HG02973 (cell line): ENCODE results near the gene THSD8.
A peak's percentile ranks its signal among the peaks of the same experiment; 100 is the strongest.

Source experiments
- ATAC-seq: cut with Tn5 transposase; IDR thresholded peaks from one replicate; pipeline ENCODE4 v1.9.1; 2021; ENCODE audit warnings: moderate library complexity; ENCODE audit not compliant: unreplicated experiment

The THSD8 gene

DNA sequence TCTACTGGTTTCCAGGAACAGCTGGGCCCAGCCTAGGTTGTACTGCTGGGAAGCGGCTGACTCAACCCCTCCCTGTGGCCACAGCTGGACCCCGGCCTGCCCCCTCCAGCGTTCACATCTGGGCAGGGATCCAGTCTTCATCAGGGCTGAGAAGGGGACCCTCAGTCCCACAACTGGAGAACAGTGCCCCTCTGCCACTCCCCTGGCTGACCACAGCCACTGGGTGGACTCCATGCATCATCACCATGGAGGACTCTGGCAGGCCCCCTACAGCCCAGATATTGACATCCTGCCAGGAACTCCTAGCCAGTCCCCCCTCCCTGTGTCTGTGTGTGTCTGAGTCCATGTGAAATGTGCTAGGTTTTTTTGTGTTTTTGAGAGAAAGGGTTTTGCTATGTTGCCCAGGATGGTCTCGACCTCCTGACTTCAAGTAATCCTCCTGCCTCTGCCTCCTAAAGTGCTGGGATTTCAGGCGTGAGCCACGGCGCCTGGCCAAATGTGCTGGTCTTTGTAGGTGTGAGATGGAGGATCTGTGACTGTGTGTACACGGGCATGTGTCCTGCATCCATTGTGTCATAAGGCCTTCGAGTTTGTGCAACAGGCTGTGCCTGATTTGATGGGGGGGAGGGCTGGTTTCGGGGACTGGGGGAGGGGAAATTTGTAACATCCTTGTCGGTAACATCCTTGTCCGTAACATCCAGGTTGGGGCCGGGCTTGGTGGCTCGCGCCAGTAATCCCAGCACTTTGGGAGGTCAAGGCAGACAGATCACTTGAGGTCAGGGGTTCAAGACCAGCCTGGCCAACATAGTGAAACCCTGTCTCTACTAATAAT is 22.5 kb upstream of the THSD8 start:
- ATAC-seq = no peak

DNA sequence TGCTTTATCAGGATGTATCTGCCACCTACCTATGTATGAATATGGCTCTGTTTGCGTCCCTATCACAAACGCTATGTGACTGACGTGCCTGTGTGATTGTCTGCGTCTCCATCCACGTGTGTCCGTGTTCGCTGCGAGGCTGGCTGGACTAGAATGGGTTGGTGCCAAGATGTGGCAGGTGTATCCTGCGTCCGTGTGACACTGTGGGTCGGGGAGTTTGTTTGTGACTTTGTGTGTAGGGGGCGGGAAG is 19.8 kb upstream of the THSD8 start:
- ATAC-seq = peak; percentile 22

DNA sequence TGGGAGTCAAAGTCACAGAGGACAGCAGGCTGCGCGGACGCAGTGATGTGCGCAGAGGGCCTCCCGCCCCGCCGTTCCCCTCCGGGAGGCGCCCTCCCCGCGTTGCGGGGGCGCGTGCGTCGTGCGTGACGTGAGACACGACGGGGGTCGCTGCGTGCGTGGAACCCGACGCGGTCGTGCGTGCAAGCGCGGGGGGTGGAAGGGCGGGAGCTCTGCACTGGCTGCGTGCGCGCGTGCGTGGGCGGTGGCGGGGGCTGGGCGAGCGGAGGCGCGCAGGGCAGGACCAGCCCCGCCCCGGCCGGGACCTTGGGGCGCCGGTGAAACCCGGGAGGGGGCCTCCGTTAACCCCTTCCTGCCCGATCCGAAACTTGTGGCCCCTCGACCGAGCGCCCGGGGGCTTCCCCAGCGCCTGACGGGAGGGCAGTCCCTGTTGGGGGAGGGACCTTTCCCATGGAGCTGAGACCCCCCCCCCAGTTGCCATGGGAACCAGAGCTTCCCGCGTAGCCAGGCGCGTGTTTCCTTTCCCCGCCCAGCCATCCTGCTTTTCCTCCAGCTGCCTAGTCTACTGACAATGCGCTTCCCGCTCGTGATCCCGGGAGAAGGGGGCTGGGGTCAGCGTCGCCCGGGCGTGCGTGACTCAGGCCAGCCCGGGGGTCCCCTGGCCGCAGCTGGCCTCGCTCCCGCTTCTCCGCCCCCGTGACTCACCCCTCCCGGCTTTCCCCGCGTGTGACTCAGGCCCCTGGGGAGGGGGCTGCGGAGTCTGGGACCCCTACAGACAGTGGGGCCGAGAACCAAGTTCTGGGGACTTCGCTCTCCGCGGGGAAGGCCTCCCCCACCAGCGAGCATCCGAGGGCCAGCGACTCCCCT is 19.2 kb upstream of the THSD8 start:
- ATAC-seq = peak; percentile 31

DNA sequence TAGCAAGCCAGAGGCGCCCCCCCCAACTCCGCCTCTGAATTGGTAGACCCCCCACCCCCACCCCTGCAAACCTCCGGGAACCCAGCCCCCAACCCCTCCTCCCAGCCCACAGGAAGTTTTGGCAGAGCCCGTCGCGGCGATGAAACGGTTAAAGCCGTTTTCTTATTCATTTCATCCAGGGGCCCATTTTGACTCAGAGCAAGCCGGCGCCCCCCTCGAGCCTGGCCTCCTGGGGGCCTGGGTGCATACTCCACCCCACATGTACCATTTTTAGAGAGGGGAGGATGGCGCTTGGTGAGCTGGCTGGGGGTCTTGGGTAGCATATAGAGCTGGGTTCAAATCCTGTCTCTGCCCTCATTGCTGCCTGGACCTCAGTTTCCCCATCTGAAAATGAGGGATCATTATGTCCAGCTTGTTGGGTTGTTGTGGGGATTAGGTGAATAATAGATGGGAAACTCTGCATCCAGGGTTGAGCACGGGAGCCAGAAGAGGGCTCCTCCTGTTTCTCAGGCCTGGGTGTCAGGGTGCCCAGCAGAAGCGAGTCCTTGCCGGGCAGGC is 18.5 kb upstream of the THSD8 start:
- no peak for ATAC-seq

DNA sequence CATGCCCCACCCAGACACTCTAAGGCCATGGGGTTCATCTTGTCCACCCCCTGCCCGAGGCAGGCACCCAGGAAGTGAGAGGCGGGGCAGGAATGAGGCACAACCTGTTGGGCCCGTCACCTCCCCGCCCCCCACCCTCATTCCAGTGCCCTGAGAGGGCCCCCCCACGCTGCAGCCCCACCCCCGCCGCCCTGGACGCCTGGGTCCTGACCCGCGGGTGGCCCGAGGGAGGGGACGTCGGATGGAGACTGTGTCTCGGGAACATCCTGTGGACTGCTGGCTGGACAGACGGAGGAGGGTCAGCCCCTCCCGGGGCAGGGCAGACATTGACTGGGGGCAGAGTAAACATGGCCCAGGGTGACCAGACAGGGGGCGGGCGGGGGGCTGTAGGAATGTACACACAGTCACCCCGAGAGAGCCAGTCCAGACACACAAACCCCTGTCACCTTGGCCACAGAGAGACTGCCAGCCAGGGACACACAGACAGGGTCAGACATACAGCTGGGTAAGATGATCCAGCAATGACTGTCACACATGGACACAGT is 17.9 kb upstream of the THSD8 start:
- no peak for ATAC-seq

DNA sequence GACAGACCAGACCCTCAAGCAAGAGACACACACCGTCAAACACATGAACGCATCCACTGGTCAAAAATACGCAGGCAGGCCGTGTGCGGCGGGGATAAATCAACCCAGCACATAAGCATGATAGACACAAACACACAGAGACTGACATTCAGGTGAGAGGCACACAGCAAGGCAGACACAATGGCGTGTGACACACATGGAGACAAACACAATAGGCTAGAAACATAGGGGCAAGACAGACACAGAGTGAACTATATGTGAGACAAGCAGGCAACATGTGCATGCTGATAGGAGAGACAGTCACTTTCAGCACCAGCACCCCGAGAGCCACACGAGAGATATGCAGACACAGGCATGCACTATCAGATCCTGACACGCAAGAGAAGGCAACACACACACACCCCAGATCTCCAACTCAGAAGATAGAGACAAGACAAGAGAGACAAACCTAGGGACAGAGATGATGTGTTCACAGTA is 17.4 kb upstream of the THSD8 start:
- no peak for ATAC-seq

DNA sequence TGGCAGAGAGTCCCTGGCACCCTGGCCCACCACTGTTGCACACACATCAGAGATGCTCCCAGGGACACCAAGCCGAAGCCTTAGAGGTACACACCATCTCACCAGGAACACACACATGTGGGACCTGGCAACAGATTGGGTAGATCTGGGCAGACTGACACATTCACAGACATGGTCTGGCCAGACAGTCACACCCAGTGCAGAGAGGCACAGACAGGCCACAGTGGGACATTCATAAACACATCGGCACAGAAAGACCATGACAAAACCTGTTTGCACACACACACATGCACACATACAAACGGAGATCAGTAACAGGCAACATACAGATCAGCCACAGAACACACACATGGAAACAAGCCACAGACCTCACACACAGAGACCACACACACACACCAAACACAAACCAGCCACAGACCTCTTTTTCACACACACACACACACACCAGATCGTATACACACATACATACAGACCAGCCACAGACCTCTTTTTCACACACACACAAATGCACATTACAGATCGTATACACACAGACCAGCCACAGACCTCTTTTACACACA is 16.9 kb upstream of the THSD8 start:
- ATAC-seq = no peak

DNA sequence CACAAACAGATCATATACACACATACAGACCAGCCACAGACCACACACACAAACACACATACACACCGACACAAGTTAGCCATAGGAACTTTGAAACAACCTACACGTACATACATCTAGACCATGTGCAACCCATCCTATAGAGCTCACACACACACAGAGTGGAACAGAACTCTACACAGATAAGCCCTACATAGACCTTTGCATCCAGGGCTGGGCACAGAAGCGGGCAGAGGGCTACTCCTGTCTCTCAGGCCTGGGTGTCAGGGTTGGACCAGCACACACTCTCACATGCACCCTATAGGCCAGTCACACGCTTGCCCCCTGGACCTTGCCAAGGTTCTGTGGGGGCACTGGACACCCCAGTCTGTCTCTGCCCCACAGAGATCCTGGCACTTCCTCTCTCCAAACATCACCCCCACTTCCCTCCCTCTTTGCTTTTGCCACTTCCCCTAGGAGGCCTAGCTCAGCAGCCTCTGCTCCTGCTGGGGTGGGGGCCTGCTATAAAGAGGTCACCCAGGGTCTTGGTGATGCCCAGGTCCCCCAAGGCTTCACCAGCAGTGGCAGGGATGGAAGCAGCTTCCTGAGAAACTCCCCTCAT is 16.3 kb upstream of the THSD8 start:
- no peak for ATAC-seq

DNA sequence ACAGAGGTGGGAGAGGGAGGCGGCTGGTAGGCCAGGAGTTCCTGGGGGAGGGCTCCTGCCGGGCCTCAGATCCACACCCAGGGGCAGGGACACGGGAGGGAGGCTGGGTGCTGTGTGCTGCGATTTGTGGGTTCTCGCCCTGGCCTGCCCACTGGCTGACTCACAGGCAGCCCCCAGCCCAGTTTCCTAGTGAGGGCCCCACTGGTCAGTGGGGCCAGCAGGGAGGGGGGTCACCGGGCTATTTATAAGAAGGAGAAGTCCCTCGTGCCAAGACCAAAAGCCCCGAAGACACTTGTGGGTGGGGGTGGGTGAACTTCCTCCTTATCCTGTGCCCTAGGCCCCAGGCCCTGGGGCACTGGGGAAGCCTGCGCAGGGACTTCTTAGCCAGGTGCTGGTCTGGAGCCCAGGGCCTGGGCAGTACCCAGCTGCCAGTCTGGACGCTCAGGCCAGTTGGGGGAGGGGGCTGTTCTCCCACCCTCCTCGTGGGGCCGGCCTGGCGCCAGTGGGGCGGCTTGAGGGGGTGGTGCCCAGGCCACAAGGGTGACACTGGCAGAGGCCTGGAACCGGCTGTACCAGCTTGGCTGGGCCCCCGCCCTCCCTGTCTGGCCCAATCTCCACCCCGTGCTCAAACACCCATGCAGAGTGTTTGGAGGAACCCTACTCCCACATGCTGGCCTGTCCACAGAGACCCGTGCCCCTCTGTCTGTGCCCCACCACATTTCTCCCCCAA is 15.6 kb upstream of the THSD8 start:
- ATAC-seq = no peak

DNA sequence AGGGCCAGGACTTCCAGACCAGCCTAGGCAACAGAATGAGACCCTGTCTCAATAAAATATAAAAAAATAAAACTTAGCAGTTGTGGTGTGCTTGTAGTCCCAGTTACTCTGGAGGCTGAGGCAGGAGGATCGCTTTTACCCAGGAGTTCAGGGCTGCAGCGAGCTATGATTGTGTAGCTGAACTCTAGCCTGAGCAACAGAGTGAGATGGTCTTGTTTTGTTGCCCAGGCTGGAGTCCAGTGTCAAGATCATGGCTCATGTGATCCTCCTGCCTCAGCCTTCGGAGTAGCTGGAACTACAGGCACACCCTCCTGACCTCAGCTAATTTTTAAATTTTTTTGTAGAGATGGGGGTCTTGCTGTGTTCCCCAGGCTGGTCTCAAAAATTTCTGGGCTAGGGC is 14.9 kb upstream of the THSD8 start:
- ATAC-seq = no peak

DNA sequence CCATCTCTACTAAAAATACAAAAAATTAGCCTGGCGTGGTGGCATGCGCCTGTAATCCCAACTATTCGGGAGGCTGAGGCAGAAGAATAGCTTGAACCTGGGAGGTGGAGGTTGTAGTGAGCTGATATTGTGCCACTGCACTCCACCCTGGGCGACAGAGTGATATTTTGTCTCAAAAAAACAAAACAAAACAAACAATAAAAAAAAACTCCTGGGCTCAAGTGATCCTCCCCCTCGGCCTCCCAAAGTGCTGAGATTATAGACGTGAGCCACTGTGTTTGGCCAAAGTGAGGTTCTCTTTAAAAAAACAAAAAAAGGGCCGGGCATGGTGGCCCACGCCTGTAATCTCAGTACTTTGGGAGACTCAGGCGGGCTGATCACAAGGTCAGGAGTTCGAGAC is 14.4 kb upstream of the THSD8 start:
- no peak for ATAC-seq

DNA sequence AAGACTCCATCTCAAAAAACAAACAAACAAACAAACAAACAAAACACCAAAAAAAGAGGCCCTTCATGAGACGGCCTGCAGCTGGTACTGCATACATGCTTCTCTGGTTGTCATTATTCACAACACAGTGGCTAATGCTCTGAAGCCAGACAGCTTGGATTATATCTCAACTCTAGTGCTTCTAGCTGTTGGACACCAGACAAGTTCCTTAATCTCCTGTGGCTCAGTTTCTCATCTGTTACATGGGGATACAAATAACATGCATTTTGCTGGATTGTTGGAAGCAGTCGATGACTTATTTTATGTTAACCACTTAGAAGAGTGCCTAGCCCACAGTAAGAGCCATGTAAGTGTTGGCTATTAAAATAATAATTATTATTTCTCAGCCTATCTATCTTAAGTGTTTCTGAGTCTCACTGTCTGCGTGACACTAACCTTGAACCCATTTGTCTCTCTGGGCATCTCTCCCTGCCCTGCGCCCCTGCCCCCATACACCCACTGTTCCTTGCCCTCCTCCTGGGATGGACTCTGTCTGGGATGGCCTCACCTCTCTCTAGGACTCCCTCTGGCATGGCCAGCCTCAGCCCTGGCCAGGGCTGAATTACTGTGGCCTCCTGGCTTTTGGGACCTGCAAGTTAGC is 13.7 kb upstream of the THSD8 start:
- ATAC-seq = no peak

DNA sequence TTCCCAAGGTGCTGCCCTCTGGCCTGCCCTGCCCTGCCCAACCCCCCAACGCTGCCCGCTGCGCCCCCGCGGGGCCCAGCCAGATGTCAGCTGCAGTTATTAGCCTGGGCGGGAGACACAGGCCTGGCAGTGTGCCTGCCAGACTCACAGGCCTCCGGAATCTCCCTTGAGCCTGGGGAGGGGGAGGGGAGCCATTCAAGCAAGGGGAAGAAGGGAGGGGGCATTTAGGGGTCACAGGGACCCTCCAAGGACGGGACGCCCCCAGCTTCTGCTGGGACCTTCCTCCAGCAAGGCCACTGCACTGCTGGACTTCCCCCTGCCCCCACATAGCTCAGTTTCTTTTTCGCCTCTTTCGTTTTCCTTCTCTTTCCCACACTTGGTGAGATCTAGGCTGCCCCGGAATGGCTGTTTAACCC is 13.2 kb upstream of the THSD8 start:
- no peak for ATAC-seq

DNA sequence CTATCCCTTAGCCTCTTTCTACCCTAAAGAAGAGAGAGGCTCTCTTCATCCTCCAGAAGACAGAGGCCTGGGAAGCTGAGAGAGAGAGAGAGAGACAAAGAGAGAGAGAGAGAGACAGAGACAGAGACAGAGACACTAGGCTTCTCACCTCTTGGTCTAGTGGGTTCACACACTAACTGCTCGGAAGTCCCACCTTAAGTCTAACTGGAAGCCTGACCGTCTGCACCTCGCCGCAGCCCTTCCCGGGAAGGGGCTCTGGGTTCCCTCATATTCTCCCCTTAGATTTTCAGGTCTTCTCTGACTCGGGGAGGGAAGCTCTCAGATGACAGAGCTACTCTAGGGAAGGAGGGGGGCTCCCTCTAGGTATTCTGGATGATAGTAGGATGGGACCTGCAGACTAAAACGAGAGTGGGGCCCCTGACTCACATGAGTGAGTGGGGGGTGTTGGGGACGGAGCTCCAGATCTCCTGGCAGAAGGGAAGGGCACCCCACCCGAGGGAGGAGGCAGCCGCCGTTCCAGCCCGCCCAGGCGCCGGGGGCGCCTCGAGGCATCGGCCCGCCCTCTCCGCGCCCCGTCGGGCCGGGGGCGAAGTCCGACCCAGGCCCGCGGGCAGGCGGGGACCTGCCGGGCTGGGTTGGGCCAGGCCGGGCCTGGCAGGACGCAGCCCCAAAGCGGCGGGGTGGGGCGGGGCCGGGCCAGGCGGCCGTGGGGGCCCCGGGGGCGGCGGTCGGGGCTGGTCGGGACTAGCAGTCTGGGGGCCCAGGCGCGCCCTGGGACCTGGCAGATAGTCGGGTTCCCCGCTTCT is 12.6 kb upstream of the THSD8 start:
- no peak for ATAC-seq

DNA sequence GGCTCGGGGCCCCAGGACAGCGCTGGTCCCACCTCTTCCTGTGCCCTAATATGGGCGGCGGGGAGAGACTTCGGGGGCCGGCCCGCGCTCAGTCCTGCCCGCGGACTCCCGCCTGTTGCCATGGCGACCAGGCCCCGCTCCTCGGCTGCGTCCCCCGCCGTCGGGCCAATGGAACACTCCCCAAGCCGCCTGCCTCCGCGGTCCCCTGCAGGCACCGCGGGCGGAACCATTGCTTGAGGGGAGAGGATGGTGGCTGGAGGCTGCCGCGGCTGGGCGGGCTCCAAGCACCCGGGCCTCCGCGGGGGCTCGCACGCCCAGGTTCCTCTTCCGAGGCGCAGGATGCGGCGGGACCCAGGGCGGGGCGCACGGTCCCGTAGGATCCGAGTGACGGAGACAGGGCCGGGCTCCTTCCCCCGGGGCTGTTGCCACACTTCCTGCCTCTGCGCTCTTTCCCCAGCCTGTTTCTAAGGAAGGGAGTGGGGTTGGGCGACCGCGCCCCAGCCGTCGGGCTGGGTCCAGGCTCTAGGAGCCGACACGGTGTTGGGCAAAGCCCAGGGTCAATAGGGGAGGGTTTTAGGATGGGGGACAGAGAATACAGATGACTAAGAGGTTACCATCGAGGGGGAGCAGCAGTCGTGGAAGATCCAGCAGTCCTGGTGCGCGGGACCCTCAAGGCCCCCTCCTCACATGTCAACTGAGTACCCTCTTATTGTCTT is 11.8 kb upstream of the THSD8 start:
- peak; percentile 34 for ATAC-seq

DNA sequence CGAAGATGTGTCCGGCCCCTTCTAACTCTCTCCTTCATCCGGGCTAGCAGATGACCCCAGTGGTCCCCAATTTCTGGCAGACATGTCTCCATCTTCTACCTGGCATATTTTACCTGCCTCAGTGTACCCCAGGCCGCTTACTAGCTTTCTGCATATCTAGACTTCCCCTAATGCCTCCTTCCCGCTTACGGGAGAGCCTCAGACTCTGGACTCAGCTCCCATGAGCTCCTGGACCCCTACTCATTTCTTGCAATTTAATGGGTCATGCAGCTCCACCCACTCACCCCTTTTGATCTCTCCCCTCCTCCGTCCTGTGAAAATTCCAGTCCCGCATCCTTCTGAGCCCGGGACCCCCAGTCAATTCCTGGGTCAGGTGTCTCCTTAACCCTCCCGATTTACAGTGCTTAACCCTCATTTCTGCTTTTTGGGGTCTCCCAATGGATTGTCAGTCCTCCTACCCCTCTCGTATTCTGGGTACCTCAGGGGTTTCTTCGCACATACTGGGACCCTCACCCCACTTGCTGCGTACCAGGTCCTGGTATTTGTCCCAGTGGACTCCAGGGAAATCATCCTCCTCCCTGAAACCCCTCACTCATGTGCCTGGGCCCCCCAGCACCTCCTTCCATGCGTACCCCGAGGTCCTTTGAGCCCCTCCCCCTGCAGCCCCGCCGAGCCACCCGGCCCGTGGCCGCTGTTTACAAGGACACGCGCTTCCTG is 11.1 kb upstream of the THSD8 start:
- no peak for ATAC-seq

DNA sequence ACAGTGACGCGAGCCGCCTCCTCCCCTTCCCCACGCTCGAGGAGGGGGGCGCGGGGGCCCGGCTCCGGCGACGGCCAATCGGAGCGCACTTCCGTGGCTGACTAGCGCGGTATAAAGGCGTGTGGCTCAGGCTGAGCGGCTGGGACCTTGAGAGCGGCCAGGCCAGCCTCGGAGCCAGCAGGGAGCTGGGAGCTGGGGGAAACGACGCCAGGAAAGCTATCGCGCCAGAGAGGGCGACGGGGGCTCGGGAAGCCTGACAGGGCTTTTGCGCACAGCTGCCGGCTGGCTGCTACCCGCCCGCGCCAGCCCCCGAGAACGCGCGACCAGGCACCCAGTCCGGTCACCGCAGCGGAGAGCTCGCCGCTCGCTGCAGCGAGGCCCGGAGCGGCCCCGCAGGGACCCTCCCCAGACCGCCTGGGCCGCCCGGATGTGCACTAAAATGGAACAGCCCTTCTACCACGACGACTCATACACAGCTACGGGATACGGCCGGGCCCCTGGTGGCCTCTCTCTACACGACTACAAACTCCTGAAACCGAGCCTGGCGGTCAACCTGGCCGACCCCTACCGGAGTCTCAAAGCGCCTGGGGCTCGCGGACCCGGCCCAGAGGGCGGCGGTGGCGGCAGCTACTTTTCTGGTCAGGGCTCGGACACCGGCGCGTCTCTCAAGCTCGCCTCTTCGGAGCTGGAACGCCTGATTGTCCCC is 10.4 kb upstream of the THSD8 start, which contains the start of gene JUNB:
Gene JUNB (plus strand): TSS at position 142 of the 706 bp plus-strand sequence. CDS start 286 bp downstream, at position 428.
- peak; percentile 19 for ATAC-seq
